WERI-Rb-1 (cell line): ENCODE results near the gene MLLT6.
A peak's percentile ranks its signal among the peaks of the same experiment; 100 is the strongest.

ENCODE experiments used
- DNase-seq: peaks from one replicate; pipeline ENCODE4 v3.0.0-alpha.2; 2020
- H3K27ac ChIP-seq: fragments of 250-450 bp; sonication (Bioruptor Pico); 2 replicates; pipeline ENCODE4 v1.5.1; 2020; ENCODE audit warnings: mild to moderate bottlenecking, moderate library complexity
- H3K27me3 ChIP-seq: fragments of 250-450 bp; sonication (Bioruptor Pico); 2 replicates; pipeline ENCODE4 v1.5.1; 2021; ENCODE audit warnings: mild to moderate bottlenecking, low read depth, moderate library complexity; ENCODE audit not compliant: insufficient read depth, severe bottlenecking
- H3K36me3 ChIP-seq: fragments of 250-450 bp; sonication (Bioruptor Pico); 2 replicates; pipeline ENCODE4 v1.5.1; 2020; ENCODE audit warnings: mild to moderate bottlenecking, moderate library complexity
- H3K4me3 ChIP-seq: 2 replicates; pipeline ENCODE4 v1.5.1; 2011; ENCODE audit warnings: low read depth, mild to moderate bottlenecking, control low read depth, low read length
- H3K9me3 ChIP-seq: fragments of 250-450 bp; sonication (Bioruptor Pico); 2 replicates; pipeline ENCODE4 v1.5.1; 2021; ENCODE audit warnings: mild to moderate bottlenecking, moderate library complexity; ENCODE audit not compliant: severe bottlenecking
- CTCF ChIP-seq: IDR thresholded peaks from 2 replicates; pipeline ENCODE4 v1.5.1; 2011; ENCODE audit warnings: low read depth, mild to moderate bottlenecking, control low read depth, inconsistent platforms, low read length

Gene MLLT6

GRCh38 chr17:38704606-38705522 is at the start of gene MLLT6:
Gene MLLT6 (plus strand): TSS chr17:38705273. CDS start chr17:38705633, 360 bp downstream.
- peak within 1 kb of the TSS; percentile 99 for H3K27ac ChIP-seq
- TF ChIP-seq CTCF: no peak
- peak within 1 kb of the TSS; percentile 89 for H3K4me3 ChIP-seq
- peak; percentile 77 for DNase-seq
- H3K36me3 ChIP-seq: peaks cover 37% of the 10 kb centered on the region
- no peaks in the 10 kb centered on the region for H3K27me3 ChIP-seq
- H3K9me3 ChIP-seq: no peaks in the 10 kb centered on the region

- Histone ChIP-seq H3K36me3 (no peaks in the 10 kb centered on the region), H3K4me3 (no peak overlapping the region), H3K27me3 (no peaks in the 10 kb centered on the region), H3K9me3 (no peaks in the 10 kb centered on the region), H3K27ac (no peak overlapping the region)
- no peak for DNase-seq
- TF ChIP-seq CTCF: no peak
These were observed 47.9 kb upstream of the MLLT6 start for GRCh38 chr17:38656959-38657823.

GRCh38 chr17:38657824-38658740 is 47.0 kb upstream of the MLLT6 start:
- no peaks in the 10 kb centered on the region for H3K27me3 ChIP-seq
- no peak overlapping the region for H3K4me3 ChIP-seq
- no peaks in the 10 kb centered on the region for H3K36me3 ChIP-seq
- TF ChIP-seq CTCF: no peak
- H3K9me3 ChIP-seq: no peaks in the 10 kb centered on the region
- DNase-seq: no peak
- H3K27ac ChIP-seq: no peak overlapping the region

GRCh38 chr17:38658741-38659345 is 46.2 kb upstream of the MLLT6 start:
- Histone ChIP-seq H3K36me3 (no peaks in the 10 kb centered on the region), H3K9me3 (no peaks in the 10 kb centered on the region), H3K4me3 (no peak overlapping the region), H3K27me3 (no peaks in the 10 kb centered on the region), H3K27ac (no peak overlapping the region)
- TF ChIP-seq CTCF: no peak
- no peak for DNase-seq

- Histone ChIP-seq H3K4me3 (no peak overlapping the region), H3K27me3 (no peaks in the 10 kb centered on the region), H3K9me3 (no peaks in the 10 kb centered on the region), H3K36me3 (no peaks in the 10 kb centered on the region), H3K27ac (no peak overlapping the region)
- DNase-seq: no peak
- no peak for TF ChIP-seq CTCF
These were observed 45.7 kb upstream of the MLLT6 start for GRCh38 chr17:38659415-38659814.
